Measurements from ENCODE around the gene PCED1B.

- TF ChIP-seq, protein P1, sequence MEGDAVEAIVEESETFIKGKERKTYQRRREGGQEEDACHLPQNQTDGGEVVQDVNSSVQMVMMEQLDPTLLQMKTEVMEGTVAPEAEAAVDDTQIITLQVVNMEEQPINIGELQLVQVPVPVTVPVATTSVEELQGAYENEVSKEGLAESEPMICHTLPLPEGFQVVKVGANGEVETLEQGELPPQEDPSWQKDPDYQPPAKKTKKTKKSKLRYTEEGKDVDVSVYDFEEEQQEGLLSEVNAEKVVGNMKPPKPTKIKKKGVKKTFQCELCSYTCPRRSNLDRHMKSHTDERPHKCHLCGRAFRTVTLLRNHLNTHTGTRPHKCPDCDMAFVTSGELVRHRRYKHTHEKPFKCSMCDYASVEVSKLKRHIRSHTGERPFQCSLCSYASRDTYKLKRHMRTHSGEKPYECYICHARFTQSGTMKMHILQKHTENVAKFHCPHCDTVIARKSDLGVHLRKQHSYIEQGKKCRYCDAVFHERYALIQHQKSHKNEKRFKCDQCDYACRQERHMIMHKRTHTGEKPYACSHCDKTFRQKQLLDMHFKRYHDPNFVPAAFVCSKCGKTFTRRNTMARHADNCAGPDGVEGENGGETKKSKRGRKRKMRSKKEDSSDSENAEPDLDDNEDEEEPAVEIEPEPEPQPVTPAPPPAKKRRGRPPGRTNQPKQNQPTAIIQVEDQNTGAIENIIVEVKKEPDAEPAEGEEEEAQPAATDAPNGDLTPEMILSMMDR (IDR thresholded peaks at IDR 0.05; ENCODE audit: poor library complexity) = no peak
- TF ChIP-seq EZH2phosphoT487 (IDR thresholded peaks at IDR 0.05; ENCODE audit: low read depth, severe bottlenecking, unreplicated experiment) = no peak
- TF ChIP-seq EZH2 (IDR thresholded peaks at IDR 0.05; ENCODE audit: borderline replicate concordance) = no peak
Measured at GRCh38 chr12:47206450-47207339, 127.3 kb downstream of the PCED1B start.
